Measurements from ENCODE around the gene PPP1R12B.

Gene PPP1R12B

DNA sequence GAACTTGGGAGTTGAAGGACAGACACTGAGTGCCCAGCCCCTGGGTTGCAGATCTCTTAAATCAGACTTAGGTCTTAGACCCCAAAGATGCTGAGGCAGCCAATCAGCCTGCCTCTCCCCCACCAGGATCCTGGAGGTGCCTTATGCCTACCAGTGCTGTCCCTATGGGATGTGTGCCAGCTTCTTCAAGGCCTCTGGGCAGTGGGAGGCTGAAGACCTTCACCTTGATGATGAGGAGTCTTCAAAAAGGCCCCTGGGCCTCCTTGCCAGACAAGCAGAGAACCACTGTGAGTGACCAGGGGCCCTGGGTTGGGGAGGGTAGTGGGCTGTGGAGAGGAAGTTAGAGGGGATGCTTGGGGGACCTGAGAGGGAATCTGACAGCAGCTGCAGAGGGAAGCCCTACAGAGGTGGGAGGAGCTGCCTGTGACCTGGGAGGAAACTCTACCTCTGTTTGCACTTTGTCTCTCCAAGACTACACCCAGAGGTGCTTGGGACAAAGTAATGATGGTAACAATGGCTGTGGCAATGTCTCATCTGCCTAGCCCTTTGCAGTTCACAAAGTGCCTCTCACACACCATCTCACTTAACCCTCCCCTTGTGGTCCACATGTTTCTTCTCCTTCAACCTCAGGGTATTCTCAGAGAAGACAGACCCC is 38.3 kb upstream of the PPP1R12B start:
- DNase-seq (ENCODE audit: low read depth, low spot score), result no peak
- ChIA-PET POLR2A (no interaction called here), CTCF (interaction anchor here (1.0 to 12.7 kb wide), 3 partner anchors 13 to 124 kb away, joined by 4 to 123 read pairs (median 34); partner anchors contain the start of gene LGR6)
- TF ChIP-seq, protein P1, sequence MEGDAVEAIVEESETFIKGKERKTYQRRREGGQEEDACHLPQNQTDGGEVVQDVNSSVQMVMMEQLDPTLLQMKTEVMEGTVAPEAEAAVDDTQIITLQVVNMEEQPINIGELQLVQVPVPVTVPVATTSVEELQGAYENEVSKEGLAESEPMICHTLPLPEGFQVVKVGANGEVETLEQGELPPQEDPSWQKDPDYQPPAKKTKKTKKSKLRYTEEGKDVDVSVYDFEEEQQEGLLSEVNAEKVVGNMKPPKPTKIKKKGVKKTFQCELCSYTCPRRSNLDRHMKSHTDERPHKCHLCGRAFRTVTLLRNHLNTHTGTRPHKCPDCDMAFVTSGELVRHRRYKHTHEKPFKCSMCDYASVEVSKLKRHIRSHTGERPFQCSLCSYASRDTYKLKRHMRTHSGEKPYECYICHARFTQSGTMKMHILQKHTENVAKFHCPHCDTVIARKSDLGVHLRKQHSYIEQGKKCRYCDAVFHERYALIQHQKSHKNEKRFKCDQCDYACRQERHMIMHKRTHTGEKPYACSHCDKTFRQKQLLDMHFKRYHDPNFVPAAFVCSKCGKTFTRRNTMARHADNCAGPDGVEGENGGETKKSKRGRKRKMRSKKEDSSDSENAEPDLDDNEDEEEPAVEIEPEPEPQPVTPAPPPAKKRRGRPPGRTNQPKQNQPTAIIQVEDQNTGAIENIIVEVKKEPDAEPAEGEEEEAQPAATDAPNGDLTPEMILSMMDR (IDR thresholded peaks at IDR 0.05; ENCODE audit: insufficient read depth, low read length, missing control alignments), result no peak
- no peak overlapping the region for H3K4me3 ChIP-seq (ENCODE audit: low read depth, low read length)

DNA sequence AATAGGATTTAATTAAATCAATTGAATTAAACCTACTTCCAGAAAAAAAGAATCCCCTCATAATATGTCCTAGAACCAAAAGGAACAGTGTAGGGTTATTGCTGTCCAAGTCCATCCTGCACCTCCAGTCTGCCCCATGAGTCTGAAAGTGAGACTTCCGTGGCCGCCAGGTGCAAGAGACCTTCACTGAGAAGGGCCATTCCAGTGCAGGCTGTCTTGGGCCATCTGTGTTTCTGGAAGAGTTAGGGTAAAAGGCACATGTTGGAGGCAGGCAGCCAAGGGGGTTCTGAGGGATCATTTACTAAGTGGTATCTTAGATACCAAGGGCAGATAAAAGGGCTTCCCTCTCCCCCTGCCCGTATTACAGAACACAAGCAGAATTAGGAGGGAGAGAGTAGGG is 37.8 kb upstream of the PPP1R12B start:
- no peak overlapping the region for H3K4me3 ChIP-seq (ENCODE audit: low read depth, low read length)
- ChIA-PET CTCF (interaction anchor here (3.4 to 16.8 kb wide), 4 partner anchors 111 to 126 kb away, joined by 12 to 479 read pairs (median 78); partner anchors contain the start of gene LGR6), POLR2A (no interaction called here)
- TF ChIP-seq, protein P1 (IDR thresholded peaks at IDR 0.05; ENCODE audit: insufficient read depth, low read length, missing control alignments), result no peak
- no peak for DNase-seq (ENCODE audit: low read depth, low spot score)

DNA sequence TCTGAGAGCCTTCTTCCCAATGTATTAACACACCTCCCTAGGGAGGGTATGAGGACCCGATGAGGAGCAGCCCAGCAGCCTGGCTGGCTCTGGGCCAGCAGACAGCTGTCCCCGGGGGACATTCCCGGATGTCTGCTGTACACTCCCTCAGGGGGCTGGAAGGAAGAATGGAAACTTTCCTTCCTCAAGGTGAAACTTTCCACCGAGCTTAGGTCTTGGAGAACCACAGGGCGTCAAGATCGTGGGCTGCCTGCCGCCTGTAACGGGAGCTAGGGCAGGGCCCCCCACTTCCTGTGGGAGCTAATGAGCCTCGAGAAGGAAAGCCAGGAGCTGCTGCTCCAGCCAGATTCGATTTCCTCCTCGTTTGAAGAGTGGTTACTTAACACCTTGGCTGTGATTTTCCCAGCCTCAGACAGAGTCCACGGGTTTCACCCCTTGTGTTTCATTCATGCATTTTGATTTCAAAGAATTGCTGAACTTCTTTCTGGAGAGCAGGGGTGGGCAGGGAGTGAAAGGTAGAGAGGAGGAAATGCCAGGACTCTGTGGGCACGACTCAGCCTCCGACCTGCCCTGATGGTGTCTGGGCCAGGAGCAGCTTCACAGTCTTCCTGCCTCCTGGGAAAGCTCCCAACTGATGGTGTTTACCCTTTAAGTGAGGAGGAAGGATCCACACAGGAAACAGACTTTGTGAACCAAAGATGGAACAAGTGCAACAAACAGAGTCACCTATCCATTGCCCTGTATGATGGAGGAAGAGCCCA is 36.4 kb upstream of the PPP1R12B start:
- TF ChIP-seq, protein P1 (IDR thresholded peaks at IDR 0.05; ENCODE audit: insufficient read depth, low read length, missing control alignments), result no peak
- no peak overlapping the region for H3K4me3 ChIP-seq (ENCODE audit: low read depth, low read length)
- DNase-seq (ENCODE audit: low read depth, low spot score), result no peak
- CTCF ChIA-PET, result interaction anchor here (0.6 to 16.8 kb wide), 6 partner anchors 9 to 127 kb away, joined by 3 to 479 read pairs (median 66); partner anchors contain the start of gene LGR6
- POLR2A ChIA-PET, result no interaction called here

DNA sequence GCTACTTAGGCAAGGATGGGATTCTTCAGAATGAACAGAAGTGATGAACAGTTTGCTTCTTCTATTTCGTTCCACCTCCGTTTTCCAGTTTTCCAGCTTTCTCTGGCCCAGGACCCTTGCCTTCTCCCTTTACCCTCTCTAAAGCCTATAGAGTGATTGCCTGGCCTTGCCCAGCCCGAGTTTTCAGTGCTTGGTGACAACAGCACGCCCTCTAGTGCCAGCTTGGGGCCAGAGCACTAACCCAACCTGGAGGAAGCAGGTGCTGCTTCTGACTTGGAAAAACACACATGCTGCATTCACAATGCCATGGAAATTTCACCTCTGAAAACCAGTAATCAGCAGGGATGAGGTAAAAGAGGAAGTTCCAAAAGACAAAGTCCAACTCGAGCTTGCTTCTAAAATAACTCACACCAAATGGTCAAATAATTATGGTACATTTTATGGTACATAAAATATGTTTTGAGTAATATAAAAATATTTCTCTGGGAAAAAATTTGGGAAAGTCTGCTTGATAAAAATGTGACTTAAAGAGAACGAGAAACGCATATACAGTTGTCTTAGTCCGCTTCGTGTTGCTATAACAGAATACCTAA is 32.8 kb upstream of the PPP1R12B start:
- no peak overlapping the region for H3K4me3 ChIP-seq (ENCODE audit: low read depth, low read length)
- no peak for DNase-seq (ENCODE audit: low read depth, low spot score)
- TF ChIP-seq, protein P1 (IDR thresholded peaks at IDR 0.05; ENCODE audit: insufficient read depth, low read length, missing control alignments), result peak; percentile 96
- ChIA-PET CTCF (interaction anchor here (0.7 to 16.8 kb wide), 30 partner anchors 11 to 404 kb away, joined by 3 to 479 read pairs (median 9); partner anchors contain the start of gene LGR6), POLR2A (no interaction called here)

DNA sequence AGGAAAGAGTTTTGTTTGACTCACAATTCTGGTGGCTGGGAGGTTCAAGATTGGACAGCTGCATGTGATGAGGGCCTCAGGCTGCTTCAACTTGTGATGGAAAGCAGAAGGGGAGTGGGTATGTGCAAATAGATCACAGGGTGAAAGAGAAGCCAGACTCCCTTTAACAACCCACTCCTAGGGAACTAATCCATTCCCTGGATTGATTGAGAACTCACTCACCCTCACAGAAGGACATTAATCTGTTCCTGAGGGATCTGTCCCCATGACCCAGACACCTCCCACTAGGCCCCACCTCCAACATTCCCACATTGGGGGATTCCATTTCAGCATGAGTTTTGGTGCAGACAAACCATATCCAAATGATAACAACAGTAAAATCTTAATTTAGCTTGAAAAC is 32.3 kb upstream of the PPP1R12B start:
- TF ChIP-seq, protein P1 (IDR thresholded peaks at IDR 0.05; ENCODE audit: insufficient read depth, low read length, missing control alignments), result no peak
- H3K4me3 ChIP-seq (ENCODE audit: low read depth, low read length), result no peak overlapping the region
- CTCF ChIA-PET, result interaction anchor here (0.7 to 16.8 kb wide), 28 partner anchors 10 to 403 kb away, joined by 3 to 479 read pairs (median 8); partner anchors contain the start of gene LGR6
- no peak for DNase-seq (ENCODE audit: low read depth, low spot score)
- POLR2A ChIA-PET, result no interaction called here

Measured in AG04449 (cell line).